Fibroblast of lung (primary cell): ENCODE data around the gene EGFL8. TPM values are rescaled to one million over a fixed set of nuclear protein-coding genes. Genes with fewer than 3 reads are reported as not detected.

Experiments used
- DNase-seq, 2 donors: peaks; one replicate each; pipeline versions ENCODE4 v3.0.0 to v3.0.0-alpha.2; 2010; ENCODE audit warnings: low read depth in 2 of 2
- H2AFZ ChIP-seq: 2 replicates; pipeline ENCODE4 v1.5.1; 2012; ENCODE audit warnings: low read length, control low read depth, inconsistent platforms
- H3K27ac ChIP-seq: 2 replicates; pipeline ENCODE4 v1.5.1; 2011; ENCODE audit warnings: low read length, control low read depth; ENCODE audit not compliant: insufficient read depth
- H3K27me3 ChIP-seq: 2 replicates; pipeline ENCODE4 v1.5.1; 2011; ENCODE audit warnings: mild to moderate bottlenecking, low read length; ENCODE audit not compliant: control insufficient read depth, insufficient read depth
- H3K36me3 ChIP-seq: 2 replicates; pipeline ENCODE4 v1.5.1; 2011; ENCODE audit warnings: low read length; ENCODE audit not compliant: control insufficient read depth, insufficient read depth
- H3K4me1 ChIP-seq: 2 replicates; pipeline ENCODE4 v1.5.1; 2011; ENCODE audit warnings: low read length; ENCODE audit not compliant: control insufficient read depth, insufficient read depth; ENCODE audit errors: extremely low read depth
- H3K4me2 ChIP-seq: 2 replicates; pipeline ENCODE4 v1.5.1; 2011; ENCODE audit warnings: low read length, control low read depth; ENCODE audit not compliant: insufficient read depth; ENCODE audit errors: extremely low read depth
- H3K4me3 ChIP-seq, 4 experiments: fragments of 200-600 bp in 1 of 4; sonication (generic) in 1 of 4; replicated peaks in 1 of 4; 2 replicates each; pipeline ENCODE4 v1.5.1; 2011 to 2016; ENCODE audit warnings: low read length in 4 of 4, low read depth in 3 of 4, mild to moderate bottlenecking in 3 of 4, control low read depth in 2 of 4, inconsistent platforms in 1 of 4, mixed read lengths in 1 of 4; ENCODE audit not compliant: insufficient read depth in 1 of 4; ENCODE audit errors: control extremely low read depth in 1 of 4
- H3K79me2 ChIP-seq: 2 replicates; pipeline ENCODE4 v1.5.1; 2012; ENCODE audit warnings: mild to moderate bottlenecking, low read length, inconsistent platforms; ENCODE audit not compliant: control insufficient read depth, insufficient read depth
- H3K9ac ChIP-seq: 2 replicates; pipeline ENCODE4 v1.5.1; 2011; ENCODE audit warnings: mild to moderate bottlenecking, low read length, control low read depth; ENCODE audit not compliant: insufficient read depth
- H3K9me3 ChIP-seq: 2 replicates; pipeline ENCODE4 v1.5.1; 2012; ENCODE audit warnings: low read depth, low read length; ENCODE audit not compliant: control insufficient read depth, insufficient read depth
- H4K20me1 ChIP-seq: 2 replicates; pipeline ENCODE4 v1.5.1; 2011; ENCODE audit warnings: low read length; ENCODE audit not compliant: control insufficient read depth, insufficient read depth; ENCODE audit errors: extremely low read depth
- EZH2 ChIP-seq: IDR thresholded peaks from 2 replicates; pipeline ENCODE4 v1.5.1; 2012; ENCODE audit warnings: low read length, control low read depth, mild to moderate bottlenecking; ENCODE audit errors: missing control alignments
- polyA minus RNA-seq: library from RNA; depleted of rRNA, polyadenylated mRNA; stranded (reverse); fragments of >200 nt; gene quantifications from 2 replicates; pipeline ENCODE4 v1.2.3, GENCODE V29; 2011; ENCODE audit warnings: low replicate concordance
- polyA plus RNA-seq, 2 donors: library from polyadenylated mRNA; depleted of rRNA in 1 of 2; stranded (reverse) in 1 of 2; unstranded in 1 of 2; fragments of >200 nt; gene quantifications; 2 replicates each; pipeline ENCODE4 v1.2.1, GENCODE V29; 2011 to 2012; ENCODE audit warnings: missing spikeins in 1 of 2
- total RNA-seq: library from RNA; depleted of rRNA; stranded (reverse); fragments of >200 nt; gene quantifications from 2 replicates; pipeline ENCODE4 v1.2.1, GENCODE V29; 2014
- TF ChIP-seq, protein P1 (sequence below), 2 donors: IDR thresholded peaks in 1 of 2; conservative IDR thresholded peaks in 1 of 2; 1 replicate in 1 of 2; 2 replicates in 1 of 2; pipeline ENCODE4 v1.5.1; 2011 to 2012; ENCODE audit warnings: low read length in 2 of 2, control low read depth in 1 of 2, inconsistent platforms in 1 of 2, low read depth in 1 of 2, mild to moderate bottlenecking in 1 of 2

The EGFL8 gene
- total RNA-seq (0.99 and 1.0 TPM in 2 replicates), polyA plus RNA-seq (0.77 and 2.3 TPM in 2 replicates), polyA minus RNA-seq (not detected in 2 replicates)
- polyA plus RNA-seq (2012) = 1.4 and 1.9 TPM in 2 replicates

GRCh38 chr6:32164295-32164694, at the start of gene EGFL8:
Gene EGFL8 (plus strand): TSS chr6:32164595. CDS start chr6:32166166, 1,571 bp downstream.
- no peak for DNase-seq
- Histone ChIP-seq H4K20me1 (no peaks in the 10 kb centered on the region), H3K9me3 (no peaks in the 10 kb centered on the region), H3K36me3 (peaks cover 20% of the 10 kb centered on the region), H3K4me2 (no peak within 1 kb of the TSS), H3K27me3 (no peaks in the 10 kb centered on the region), H3K9ac (no peak within 1 kb of the TSS), H3K79me2 (no peaks in the 10 kb centered on the region), H3K4me1 (no peaks in the 10 kb centered on the region), H3K4me3 (no peak within 1 kb of the TSS), H2AFZ (no peak within 1 kb of the TSS), H3K27ac (no peak within 1 kb of the TSS)
- TF ChIP-seq EZH2 = no peak
- TF ChIP-seq, protein P1, sequence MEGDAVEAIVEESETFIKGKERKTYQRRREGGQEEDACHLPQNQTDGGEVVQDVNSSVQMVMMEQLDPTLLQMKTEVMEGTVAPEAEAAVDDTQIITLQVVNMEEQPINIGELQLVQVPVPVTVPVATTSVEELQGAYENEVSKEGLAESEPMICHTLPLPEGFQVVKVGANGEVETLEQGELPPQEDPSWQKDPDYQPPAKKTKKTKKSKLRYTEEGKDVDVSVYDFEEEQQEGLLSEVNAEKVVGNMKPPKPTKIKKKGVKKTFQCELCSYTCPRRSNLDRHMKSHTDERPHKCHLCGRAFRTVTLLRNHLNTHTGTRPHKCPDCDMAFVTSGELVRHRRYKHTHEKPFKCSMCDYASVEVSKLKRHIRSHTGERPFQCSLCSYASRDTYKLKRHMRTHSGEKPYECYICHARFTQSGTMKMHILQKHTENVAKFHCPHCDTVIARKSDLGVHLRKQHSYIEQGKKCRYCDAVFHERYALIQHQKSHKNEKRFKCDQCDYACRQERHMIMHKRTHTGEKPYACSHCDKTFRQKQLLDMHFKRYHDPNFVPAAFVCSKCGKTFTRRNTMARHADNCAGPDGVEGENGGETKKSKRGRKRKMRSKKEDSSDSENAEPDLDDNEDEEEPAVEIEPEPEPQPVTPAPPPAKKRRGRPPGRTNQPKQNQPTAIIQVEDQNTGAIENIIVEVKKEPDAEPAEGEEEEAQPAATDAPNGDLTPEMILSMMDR (conservative IDR thresholded peaks at IDR 0.05 in 1 of 2, IDR thresholded peaks at IDR 0.05 in 1 of 2; ENCODE audit: low read depth in 1 of 2, low read length in 2 of 2) = no peak

- Histone ChIP-seq H2AFZ (no peak overlapping the region), H4K20me1 (no peaks in the 10 kb centered on the region), H3K27ac (peak overlapping the region; percentile 93), H3K27me3 (peaks cover 3% of the 10 kb centered on the region), H3K36me3 (peaks cover 18% of the 10 kb centered on the region), H3K9ac (peak overlapping the region; percentile 56), H3K9me3 (no peaks in the 10 kb centered on the region), H3K79me2 (no peaks in the 10 kb centered on the region), H3K4me1 (peaks cover 35% of the 10 kb centered on the region), H3K4me2 (peak overlapping the region; percentile 66), H3K4me3 (no peak overlapping the region)
- TF ChIP-seq, protein P1 (conservative IDR thresholded peaks at IDR 0.05 in 1 of 2, IDR thresholded peaks at IDR 0.05 in 1 of 2; ENCODE audit: low read depth in 1 of 2, low read length in 2 of 2) = no peak
- TF ChIP-seq EZH2 = no peak
- no peak for DNase-seq
Measured at GRCh38 chr6:32114796-32115195, 49.6 kb upstream of the EGFL8 start.

GRCh38 chr6:32115623-32116022, 48.8 kb upstream of the EGFL8 start:
- TF ChIP-seq, protein P1 (conservative IDR thresholded peaks at IDR 0.05 in 1 of 2, IDR thresholded peaks at IDR 0.05 in 1 of 2; ENCODE audit: low read depth in 1 of 2, low read length in 2 of 2) = no peak
- TF ChIP-seq EZH2 = no peak
- H3K4me3 ChIP-seq = no peak overlapping the region
- DNase-seq = no peak
- no peak overlapping the region for H2AFZ ChIP-seq
- no peaks in the 10 kb centered on the region for H3K27me3 ChIP-seq
- no peaks in the 10 kb centered on the region for H3K79me2 ChIP-seq
- peak overlapping the region; percentile 93 for H3K27ac ChIP-seq
- H3K4me2 ChIP-seq = no peak overlapping the region
- H4K20me1 ChIP-seq = no peaks in the 10 kb centered on the region
- H3K4me1 ChIP-seq = peaks cover 32% of the 10 kb centered on the region
- H3K36me3 ChIP-seq = peaks cover 19% of the 10 kb centered on the region
- H3K9me3 ChIP-seq = no peaks in the 10 kb centered on the region
- peak overlapping the region; percentile 32 for H3K9ac ChIP-seq
